DMS53 treated with DMSO at 0.1 percent for 48 hours (cell line): ENCODE data around the gene CACNB4.
"Not testable (repeated sequence)": the region's sequence is repeated elsewhere in the genome, so short reads cannot be mapped to it uniquely, and the experiment has no call there.

Experiments
- DNase-seq: peaks from one replicate; lab custom pipeline; 2025; ENCODE audit not compliant: unreplicated experiment; lab: John Stamatoyannopoulos, UW

CACNB4 gene

DNA sequence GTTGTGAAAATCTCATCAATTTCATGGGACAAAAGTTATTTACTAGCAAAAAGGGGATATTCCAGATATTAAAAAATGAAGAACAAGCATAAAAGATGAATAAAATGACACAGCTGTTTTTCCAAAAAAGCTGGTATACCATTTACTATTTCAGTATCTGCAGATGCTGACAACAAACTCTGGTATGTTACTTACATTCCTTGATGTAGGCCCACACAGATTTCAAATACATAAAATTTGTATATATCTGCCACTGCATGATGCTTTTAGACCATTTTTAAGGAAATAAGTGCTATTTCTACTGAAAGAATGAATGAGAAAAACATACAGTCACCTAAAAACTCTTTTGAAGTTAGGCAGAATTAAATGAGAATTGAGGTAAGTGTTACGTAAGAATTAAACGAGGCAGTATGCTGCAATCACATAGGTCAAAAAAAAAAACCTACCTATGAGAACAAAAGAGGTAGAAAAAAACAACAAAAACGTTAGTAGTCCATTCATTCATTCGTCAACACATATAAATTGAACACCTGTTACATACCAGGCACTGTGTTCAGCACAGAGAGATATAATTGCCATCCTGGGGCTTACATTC, 303.1 kb downstream of the CACNB4 start:
- DNase-seq: no peak

DNA sequence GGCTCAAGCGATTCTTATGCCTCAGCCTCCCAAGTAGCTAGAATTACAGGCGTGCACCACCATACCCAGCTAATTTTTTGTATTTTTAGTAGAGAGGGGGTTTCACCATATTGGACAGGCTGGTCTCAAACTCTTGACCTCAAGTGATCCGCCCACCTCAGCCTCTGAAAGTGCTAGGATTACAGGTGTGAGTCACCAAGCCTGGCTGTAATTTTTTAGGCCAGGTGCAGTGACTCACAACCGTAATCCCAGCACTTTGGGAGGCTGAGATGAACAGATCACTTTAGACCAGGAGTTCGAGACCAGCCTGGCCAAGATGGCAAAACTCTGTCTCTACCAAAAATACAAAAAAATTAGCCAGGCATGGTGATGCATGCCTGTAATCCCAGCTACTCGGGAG, 304.4 kb downstream of the CACNB4 start:
- DNase-seq: not testable (repeated sequence)

DNA sequence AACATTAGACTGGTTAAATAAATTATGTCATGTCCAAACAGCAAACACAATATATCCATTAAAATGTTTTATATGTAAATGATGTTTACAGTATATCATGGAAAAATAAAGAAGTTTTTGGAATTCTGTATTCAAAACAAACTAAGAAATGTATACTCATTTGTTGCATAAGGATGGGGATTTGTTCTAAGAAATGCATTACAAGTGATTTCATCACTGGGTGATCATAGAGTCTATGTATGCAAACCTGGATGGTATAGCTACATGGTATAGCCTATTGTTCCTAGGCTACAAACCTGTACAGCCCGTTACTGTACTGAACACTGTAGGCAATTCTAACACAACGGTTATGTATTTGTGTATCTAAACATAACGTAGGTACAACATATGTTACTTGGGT, 305.7 kb downstream of the CACNB4 start:
- DNase-seq: no peak

DNA sequence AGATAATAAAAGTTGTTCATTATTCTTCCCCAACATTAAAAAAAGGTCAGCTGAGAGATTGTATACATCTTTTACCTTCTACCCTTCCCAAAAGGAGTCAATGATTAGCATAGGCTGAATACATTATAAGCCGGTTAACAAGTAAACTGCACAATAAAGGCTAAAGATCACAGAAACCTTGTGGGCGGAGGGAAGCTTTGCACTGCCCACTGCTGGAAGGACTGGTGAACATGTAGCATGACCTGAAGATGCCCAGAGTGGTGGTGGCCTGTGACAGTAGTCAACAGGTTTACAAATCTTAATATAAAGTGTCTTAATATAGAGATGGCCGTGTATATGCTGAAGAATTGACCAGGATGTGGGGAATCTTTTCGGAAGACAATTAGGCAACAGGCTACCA, 306.3 kb downstream of the CACNB4 start:
- DNase-seq: no peak

DNA sequence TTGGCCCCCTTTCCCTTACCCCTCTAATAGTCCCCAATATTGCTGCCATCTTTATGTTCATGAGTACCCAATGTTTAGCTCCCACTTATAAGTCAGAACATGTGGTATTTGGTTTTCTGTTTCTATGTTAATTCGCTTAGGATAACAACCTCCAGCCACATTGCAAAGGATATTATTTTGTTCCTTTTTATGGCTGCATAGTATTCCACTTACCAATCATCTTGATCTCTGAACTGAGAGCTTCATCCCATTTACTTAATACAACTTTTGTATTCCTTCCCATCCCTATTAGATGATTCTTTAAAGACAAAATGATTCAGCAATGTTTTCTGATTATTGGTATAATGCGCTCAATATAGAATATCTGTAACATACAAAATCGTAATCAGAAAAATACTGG, 307.3 kb downstream of the CACNB4 start:
- DNase-seq: no peak

DNA sequence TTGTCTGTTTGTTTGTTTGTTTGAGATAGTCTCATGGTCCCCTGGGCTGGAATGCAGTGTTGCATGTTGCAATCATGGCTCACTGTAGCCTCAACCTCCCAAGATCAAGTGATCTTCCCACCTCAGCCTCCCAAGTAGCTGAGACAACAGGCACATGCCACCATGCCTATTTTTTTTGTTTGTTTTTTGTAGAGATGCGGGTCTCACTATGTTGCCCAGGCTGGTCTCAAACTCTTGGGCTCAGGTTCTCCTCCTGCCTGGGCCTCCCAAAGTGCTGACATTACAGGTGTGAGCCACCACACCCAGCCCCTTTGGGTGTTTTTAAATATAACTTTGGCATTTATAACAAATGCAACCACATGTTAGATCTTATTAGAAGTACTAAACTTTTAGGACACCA, 308.2 kb downstream of the CACNB4 start:
- no peak for DNase-seq

DNA sequence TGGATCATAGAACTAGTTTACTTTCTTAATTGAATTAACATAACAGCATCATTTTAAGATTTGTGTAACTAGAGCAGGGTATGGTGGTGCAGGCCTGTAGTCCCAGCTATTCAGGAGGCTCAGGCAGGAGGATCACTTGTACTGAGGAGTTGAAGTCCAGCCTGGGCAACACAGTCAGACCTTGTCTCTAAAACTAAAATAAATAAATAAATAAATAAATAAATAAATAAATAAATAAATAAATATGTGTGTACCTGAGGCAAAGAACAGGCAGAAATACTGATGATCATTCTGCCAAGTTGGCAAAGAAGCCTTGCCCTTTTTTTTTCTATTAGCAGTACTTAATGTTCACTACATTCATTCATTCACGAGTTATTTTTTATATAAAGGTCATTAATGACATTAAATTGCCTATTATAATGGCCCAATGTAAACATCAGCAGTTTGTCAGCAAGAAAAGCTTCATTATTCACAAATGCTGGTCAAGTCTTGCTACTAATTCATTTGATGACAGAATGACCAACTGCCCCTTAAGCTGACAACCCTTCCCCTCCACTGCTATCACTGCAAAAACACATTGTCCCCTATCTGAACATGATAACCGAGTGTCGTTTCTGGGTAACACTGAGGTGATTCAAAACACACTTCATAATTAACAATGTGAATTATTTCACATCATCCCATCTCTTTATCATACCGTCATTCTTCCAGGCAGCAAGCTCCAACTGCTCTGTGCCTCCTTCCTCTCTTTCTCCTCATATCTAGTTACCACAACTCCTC, 309.6 kb downstream of the CACNB4 start:
- no peak for DNase-seq

DNA sequence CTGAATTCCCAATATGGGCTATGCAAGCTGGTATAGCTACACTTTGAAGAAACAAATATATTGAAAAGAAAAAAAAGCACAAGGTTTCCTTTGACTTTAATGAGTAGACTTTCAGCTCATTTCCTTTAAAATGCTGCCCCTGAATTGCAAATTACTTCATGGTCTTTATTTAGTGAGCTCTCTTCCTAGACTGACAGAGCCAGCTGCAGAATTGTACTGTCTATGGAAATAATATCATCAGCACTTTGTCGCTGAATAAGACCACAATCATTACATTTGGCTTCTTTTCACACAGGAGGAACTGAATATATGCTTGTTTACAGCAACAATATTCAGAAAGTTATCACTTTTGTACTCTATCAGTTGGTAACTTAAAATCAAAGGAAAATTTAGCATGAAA, 312.4 kb downstream of the CACNB4 start:
- DNase-seq: no peak

DNA sequence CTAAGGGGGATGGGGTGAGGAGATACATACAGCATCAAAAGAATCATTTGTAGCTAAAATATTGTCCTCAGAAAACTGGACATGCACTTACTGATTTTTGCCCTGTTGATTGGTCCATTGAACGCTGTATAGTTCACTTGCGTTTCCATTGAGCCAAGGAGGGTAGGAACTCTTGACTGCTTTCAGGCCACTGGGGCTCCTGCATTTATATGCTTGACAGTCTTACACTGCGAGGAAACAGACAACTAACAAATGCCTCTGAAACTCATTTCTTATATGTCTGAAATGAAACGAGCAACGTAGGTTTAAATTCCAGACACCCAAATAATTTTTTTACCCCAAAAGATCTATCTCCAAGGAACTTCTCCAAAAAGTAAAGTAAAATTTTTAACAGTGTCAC, 312.8 kb downstream of the CACNB4 start:
- DNase-seq: no peak

DNA sequence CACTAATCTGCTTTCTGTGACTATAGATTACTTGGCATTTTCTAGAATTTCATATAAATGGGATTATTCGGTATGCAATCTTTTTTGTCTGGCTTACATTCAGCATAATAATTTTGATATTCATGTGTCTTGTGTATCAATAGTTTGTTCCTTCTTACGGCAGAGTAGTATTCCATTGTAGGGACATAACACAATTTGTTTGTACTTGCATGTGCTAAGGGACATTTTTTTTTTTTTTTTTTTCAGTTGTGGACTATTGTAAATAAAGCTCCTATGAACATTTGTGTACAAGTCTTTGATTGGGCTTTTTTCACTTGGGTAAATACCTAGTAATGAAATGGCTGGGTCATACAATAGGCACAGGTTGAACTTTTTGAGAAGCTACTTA, 315.7 kb downstream of the CACNB4 start:
- no peak for DNase-seq
